Cardiac muscle cell (in vitro differentiated cells and primary cell): ENCODE measurements around the gene CYFIP2. TPM values are rescaled to one million over a fixed set of nuclear protein-coding genes. Genes with fewer than 3 reads are reported as not detected.

Source experiments
- DNase-seq, 2 donors: peaks; one replicate each; pipeline versions ENCODE4 v3.0.0 to v3.0.0-alpha.2; 2010 to 2017; ENCODE audit warnings: low read depth in 1 of 2, low spot score in 1 of 2
- H3K27ac ChIP-seq: fragments of 200-600 bp; sonication (generic); 2 replicates; pipeline ENCODE4 v1.5.1; 2016
- H3K27me3 ChIP-seq: fragments of 200-600 bp; sonication (generic); 2 replicates; pipeline ENCODE4 v1.6.0; 2016; ENCODE audit warnings: control low read depth
- H3K36me3 ChIP-seq: fragments of 200-600 bp; sonication (generic); 2 replicates; pipeline ENCODE4 v1.5.1; 2016; ENCODE audit warnings: control low read depth
- H3K4me1 ChIP-seq: fragments of 200-600 bp; sonication (generic); 2 replicates; pipeline ENCODE4 v1.8.1; 2017; ENCODE audit warnings: low read depth, mild to moderate bottlenecking, mixed run types
- H3K4me3 ChIP-seq: fragments of 200-600 bp; sonication (generic); 2 replicates; pipeline ENCODE4 v1.5.1; 2016; ENCODE audit warnings: mild to moderate bottlenecking
- H3K9me3 ChIP-seq: fragments of 200-600 bp; sonication (generic); 2 replicates; pipeline ENCODE4 v1.5.1; 2017; ENCODE audit warnings: low read depth, mild to moderate bottlenecking, control low read depth
- polyA plus RNA-seq: library from polyadenylated mRNA; unstranded; fragments of >200 nt; fragmentation: Nextera tagmentation; extraction: Ambion mirVana; gene quantifications from 2 replicates; pipeline ENCODE4 v1.2.1, GENCODE V29; 2016
- total RNA-seq: library from RNA; depleted of rRNA; stranded (reverse); fragments of >200 nt; gene quantifications from 2 replicates; pipeline ENCODE4 v1.2.3, GENCODE V29; 2016
- TF ChIP-seq, protein P1 (sequence below): IDR thresholded peaks from 2 replicates; pipeline ENCODE4 v1.5.1; 2012; ENCODE audit warnings: low read depth, mild to moderate bottlenecking, low read length

Gene CYFIP2
- total and polyA plus RNA-seq, 2 experiments from 2014 or later, result 126 to 299 TPM

DNA sequence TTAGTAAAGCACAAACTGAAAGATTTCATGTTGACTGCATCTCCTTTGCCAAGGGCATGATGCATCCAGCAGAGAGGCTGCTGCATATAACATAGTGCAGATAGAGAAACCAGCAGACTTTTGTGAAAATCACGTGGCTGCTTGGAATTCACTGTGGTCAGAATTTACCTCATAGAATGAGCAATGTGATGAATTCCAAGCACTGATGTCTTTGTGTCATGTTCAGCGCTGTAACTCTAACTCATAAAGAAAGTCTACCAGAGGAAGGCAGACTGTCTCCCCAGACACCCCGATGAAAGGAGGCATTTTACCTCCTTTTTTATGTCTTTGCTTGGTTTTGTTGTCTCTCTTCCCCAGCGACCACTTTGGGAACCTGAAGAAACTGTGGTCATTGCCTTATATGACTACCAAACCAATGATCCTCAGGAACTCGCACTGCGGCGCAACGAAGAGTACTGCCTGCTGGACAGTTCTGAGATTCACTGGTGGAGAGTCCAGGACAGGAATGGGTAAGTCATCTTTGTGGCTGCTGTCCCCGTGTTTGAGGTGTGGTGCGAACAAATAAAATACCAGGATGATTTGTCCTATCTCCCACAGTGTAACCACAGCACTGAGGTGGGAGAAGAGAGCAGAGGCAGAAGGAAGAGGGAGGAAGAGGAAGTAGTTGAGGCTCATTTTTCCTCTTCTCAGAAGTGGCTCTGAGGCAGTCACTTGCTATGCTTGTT, 43.3 kb upstream of the CYFIP2 start:
- Histone ChIP-seq H3K9me3 (no peaks in the 10 kb centered on the region), H3K4me3 (no peak overlapping the region), H3K36me3 (no peaks in the 10 kb centered on the region), H3K27ac (no peak overlapping the region), H3K27me3 (no peaks in the 10 kb centered on the region), H3K4me1 (no peaks in the 10 kb centered on the region)
- DNase-seq, result peak in 1 of 2 donors; percentile 42
- TF ChIP-seq, protein P1, sequence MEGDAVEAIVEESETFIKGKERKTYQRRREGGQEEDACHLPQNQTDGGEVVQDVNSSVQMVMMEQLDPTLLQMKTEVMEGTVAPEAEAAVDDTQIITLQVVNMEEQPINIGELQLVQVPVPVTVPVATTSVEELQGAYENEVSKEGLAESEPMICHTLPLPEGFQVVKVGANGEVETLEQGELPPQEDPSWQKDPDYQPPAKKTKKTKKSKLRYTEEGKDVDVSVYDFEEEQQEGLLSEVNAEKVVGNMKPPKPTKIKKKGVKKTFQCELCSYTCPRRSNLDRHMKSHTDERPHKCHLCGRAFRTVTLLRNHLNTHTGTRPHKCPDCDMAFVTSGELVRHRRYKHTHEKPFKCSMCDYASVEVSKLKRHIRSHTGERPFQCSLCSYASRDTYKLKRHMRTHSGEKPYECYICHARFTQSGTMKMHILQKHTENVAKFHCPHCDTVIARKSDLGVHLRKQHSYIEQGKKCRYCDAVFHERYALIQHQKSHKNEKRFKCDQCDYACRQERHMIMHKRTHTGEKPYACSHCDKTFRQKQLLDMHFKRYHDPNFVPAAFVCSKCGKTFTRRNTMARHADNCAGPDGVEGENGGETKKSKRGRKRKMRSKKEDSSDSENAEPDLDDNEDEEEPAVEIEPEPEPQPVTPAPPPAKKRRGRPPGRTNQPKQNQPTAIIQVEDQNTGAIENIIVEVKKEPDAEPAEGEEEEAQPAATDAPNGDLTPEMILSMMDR, result no peak

DNA sequence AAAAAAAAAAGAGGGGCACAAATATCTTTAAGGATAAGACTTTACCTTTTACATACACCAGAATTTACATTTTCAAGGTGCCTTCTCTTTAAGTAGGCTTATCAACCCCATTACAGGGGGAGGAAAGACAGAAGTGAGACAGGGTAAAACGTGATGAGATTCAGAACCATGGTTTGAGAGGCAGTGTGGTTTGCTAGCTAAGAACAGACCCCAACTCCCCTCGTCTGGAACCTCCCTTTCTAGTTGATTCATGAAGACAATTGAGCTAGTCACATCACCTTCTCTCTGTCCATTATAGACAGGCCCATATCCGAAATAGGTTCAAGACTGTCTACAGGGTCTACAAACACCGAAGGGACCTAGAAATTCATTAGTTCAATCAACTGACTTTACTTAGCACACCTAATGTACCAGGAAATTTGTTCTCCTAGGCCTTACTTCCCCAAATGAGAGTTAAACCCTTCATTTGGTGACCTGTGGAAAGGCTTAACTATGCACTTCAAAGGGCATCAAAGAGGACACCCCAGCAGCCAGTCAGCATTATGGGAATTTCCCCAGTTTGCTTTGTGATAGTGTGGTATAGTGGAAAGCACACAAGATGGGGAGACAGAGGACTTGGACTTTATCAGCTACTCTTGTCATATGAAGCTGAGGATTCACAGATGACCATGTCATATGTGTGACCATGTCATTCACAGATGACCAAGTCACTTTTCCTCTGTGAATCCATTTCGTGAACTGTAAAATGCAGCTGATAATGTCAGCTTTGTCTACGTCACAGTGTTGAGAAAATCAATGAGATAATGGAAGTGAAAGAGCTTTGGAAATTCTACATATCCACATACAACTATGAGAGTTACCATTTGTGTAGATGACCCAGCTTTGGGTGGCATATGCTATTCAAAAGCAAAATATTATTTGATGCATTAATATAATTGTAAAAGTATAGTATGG, 40.2 kb upstream of the CYFIP2 start:
- Histone ChIP-seq H3K27ac (no peak overlapping the region), H3K4me3 (no peak overlapping the region), H3K9me3 (no peaks in the 10 kb centered on the region), H3K27me3 (no peaks in the 10 kb centered on the region), H3K36me3 (no peaks in the 10 kb centered on the region), H3K4me1 (no peaks in the 10 kb centered on the region)
- TF ChIP-seq, protein P1, result no peak
- DNase-seq, result no peak

DNA sequence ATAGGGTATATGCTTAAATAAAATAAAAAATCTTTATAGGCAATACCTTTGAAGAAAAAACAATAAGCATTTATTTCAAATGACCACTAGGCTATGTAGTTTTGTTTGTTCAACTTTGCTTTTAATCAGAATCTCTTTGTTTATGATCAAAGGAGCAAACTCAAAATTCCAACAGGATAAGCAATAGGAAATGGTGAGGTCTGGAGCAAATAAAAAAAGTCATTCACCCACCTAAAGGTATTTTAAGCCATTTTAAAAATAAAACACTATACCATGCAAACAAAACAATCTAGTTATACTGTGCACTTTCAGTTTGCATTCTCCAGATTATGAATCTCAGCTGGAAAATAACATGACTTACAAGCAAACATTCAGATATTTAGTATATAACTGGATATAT, 35.3 kb upstream of the CYFIP2 start:
- H3K27ac ChIP-seq, result no peak overlapping the region
- H3K4me1 ChIP-seq, result no peaks in the 10 kb centered on the region
- no peaks in the 10 kb centered on the region for H3K9me3 ChIP-seq
- TF ChIP-seq, protein P1, result no peak
- no peaks in the 10 kb centered on the region for H3K27me3 ChIP-seq
- no peak for DNase-seq
- H3K36me3 ChIP-seq, result no peaks in the 10 kb centered on the region
- no peak overlapping the region for H3K4me3 ChIP-seq

DNA sequence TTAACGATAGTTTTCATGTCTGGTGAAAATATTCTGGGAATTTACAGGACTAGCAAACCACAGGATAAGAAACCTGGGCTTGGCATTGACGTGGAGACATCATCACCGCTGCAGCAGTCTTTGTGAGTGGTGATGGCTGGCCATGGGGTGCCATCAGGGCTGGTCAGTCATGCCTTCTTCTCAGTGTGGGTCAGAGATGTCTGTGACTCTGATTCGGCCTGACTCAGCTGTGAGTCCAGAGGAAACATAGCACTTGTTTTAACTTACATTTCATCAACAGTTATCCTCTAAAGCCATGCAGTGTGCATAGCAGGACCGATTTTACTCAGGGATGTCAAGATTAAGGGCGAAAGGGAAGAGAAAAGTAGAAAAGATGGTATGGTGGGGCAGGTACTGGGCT, 33.2 kb upstream of the CYFIP2 start:
- no peaks in the 10 kb centered on the region for H3K4me1 ChIP-seq
- no peak overlapping the region for H3K27ac ChIP-seq
- no peaks in the 10 kb centered on the region for H3K36me3 ChIP-seq
- no peak overlapping the region for H3K4me3 ChIP-seq
- no peak for DNase-seq
- TF ChIP-seq, protein P1, result no peak
- H3K27me3 ChIP-seq, result no peaks in the 10 kb centered on the region
- H3K9me3 ChIP-seq, result no peaks in the 10 kb centered on the region

DNA sequence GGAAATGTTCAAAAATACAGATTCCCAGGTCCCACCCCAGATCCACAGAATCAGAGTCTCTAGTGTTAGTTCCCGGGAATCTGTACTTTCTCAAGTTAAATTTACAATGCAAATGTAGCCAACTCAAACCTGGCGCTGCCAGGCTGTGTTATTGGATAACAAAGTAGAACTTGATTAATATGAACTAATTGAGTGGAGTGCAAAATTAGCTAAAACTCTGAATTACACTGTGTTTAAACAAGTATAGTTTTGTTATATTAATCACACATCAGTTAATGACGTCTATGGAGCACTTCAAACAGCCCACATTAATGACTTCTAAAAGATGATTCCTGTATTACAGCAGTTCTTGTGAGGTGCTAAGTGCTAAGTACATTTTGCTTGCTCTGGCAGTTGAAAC, 32.4 kb upstream of the CYFIP2 start:
- DNase-seq, result no peak
- Histone ChIP-seq H3K4me1 (no peaks in the 10 kb centered on the region), H3K27me3 (no peaks in the 10 kb centered on the region), H3K36me3 (no peaks in the 10 kb centered on the region), H3K27ac (no peak overlapping the region), H3K4me3 (no peak overlapping the region), H3K9me3 (no peaks in the 10 kb centered on the region)
- TF ChIP-seq, protein P1, result no peak
